HepG2 (cell line): ENCODE measurements around the gene SH3D19. TPM values are rescaled to one million over a fixed set of nuclear protein-coding genes. Genes with fewer than 3 reads are reported as not detected.

Source experiments
- CEBPG ChIP-seq: IDR thresholded peaks from 2 replicates; pipeline ENCODE4 v1.6.1; 2016
- EZH2 ChIP-seq: conservative IDR thresholded peaks from 2 replicates; pipeline ENCODE4 v1.6.1; 2012; ENCODE audit warnings: mild to moderate bottlenecking, low read depth, low read length, moderate library complexity
- NCOA2 ChIP-seq: sonication (generic); formaldehyde crosslinking; IDR thresholded peaks from 2 replicates; pipeline ENCODE4 v1.8.0; 2022; ENCODE audit warnings: inconsistent platforms
- NFYC ChIP-seq: IDR thresholded peaks from 2 replicates; pipeline ENCODE4 v1.6.1; 2016; ENCODE audit warnings: missing genetic modification reagents, missing compliant biosample characterization
- NRL ChIP-seq: sonication (generic); formaldehyde crosslinking; IDR thresholded peaks from 2 replicates; pipeline ENCODE4 v1.5.0; 2020; ENCODE audit warnings: missing genetic modification reagents, mild to moderate bottlenecking, moderate library complexity, borderline replicate concordance
- SMC3 ChIP-seq: IDR thresholded peaks from 2 replicates; pipeline ENCODE4 v1.6.1; 2011; ENCODE audit warnings: low read length, improper control_type of control experiment
- SNRNP70 ChIP-seq: fragments of 200-400 bp; formaldehyde crosslinking; IDR thresholded peaks from 2 replicates; pipeline ENCODE4 v1.6.1; 2017; ENCODE audit warnings: mild to moderate bottlenecking, low read depth, low read length, moderate library complexity
- STAT5B ChIP-seq: sonication (generic); formaldehyde crosslinking; IDR thresholded peaks from 2 replicates; pipeline ENCODE4 v1.4.0; 2020; ENCODE audit warnings: missing genetic modification reagents
- STAT6 ChIP-seq: sonication (generic); formaldehyde crosslinking; IDR thresholded peaks from 2 replicates; pipeline ENCODE4 v1.4.0; 2020; ENCODE audit warnings: missing genetic modification reagents, mild to moderate bottlenecking, borderline replicate concordance
- U2AF2 ChIP-seq: fragments of 200-400 bp; formaldehyde crosslinking; IDR thresholded peaks from 2 replicates; pipeline ENCODE4 v1.6.1; 2017; ENCODE audit warnings: low read depth, mild to moderate bottlenecking, low read length
- USF2 ChIP-seq, 2 experiments: sonication (generic) in 1 of 2; formaldehyde crosslinking in 1 of 2; IDR thresholded peaks; 2 replicates each; pipeline versions ENCODE4 v1.5.1 to v1.6.1; 2011 to 2020; ENCODE audit warnings: borderline replicate concordance in 1 of 2, low read depth in 1 of 2, low read length in 1 of 2, mild to moderate bottlenecking in 1 of 2, missing genetic modification reagents in 1 of 2, moderate library complexity in 1 of 2
- YEATS2 ChIP-seq: sonication (generic); formaldehyde crosslinking; IDR thresholded peaks from 2 replicates; pipeline ENCODE4 v1.4.0; 2020; ENCODE audit warnings: missing genetic modification reagents, borderline replicate concordance
- ZBTB7A ChIP-seq: sonication (generic); formaldehyde crosslinking; IDR thresholded peaks from 2 replicates; pipeline ENCODE4 v1.8.0; 2022; ENCODE audit warnings: mild to moderate bottlenecking, missing genetic modification reagents
- ZFP37 ChIP-seq: sonication (generic); formaldehyde crosslinking; IDR thresholded peaks from 2 replicates; pipeline ENCODE4 v1.4.0; 2020; ENCODE audit warnings: missing genetic modification reagents, borderline replicate concordance
- ZFX ChIP-seq: sonication (generic); formaldehyde crosslinking; IDR thresholded peaks from 2 replicates; pipeline ENCODE4 v1.4.0; 2020; ENCODE audit warnings: mild to moderate bottlenecking, low read depth, missing genetic modification reagents, moderate library complexity
- ZKSCAN8 ChIP-seq: IDR thresholded peaks from 2 replicates; pipeline ENCODE4 v1.6.1; 2016; ENCODE audit warnings: borderline replicate concordance, missing genetic modification reagents, missing compliant biosample characterization
- ZNF205 ChIP-seq: IDR thresholded peaks from 2 replicates; pipeline ENCODE4 v1.6.1; 2018; ENCODE audit warnings: missing biosample characterization, missing genetic modification reagents
- ZNF460 ChIP-seq: sonication (generic); formaldehyde crosslinking; IDR thresholded peaks from 2 replicates; pipeline ENCODE4 v1.5.1; 2020; ENCODE audit warnings: missing genetic modification reagents, mild to moderate bottlenecking, borderline replicate concordance
- ZNF468 ChIP-seq: sonication (generic); formaldehyde crosslinking; IDR thresholded peaks from 2 replicates; pipeline ENCODE4 v1.8.0; 2022; ENCODE audit warnings: mild to moderate bottlenecking, moderate library complexity, missing genetic modification reagents
- ZNF512 ChIP-seq: sonication (generic); formaldehyde crosslinking; IDR thresholded peaks from 2 replicates; pipeline ENCODE4 v1.4.0; 2020; ENCODE audit warnings: mild to moderate bottlenecking, missing genetic modification reagents
- ZNF746 ChIP-seq: sonication (generic); formaldehyde crosslinking; IDR thresholded peaks from 2 replicates; pipeline ENCODE4 v1.8.0; 2022; ENCODE audit warnings: mild to moderate bottlenecking, missing genetic modification reagents
- ZNF773 ChIP-seq: sonication (generic); formaldehyde crosslinking; IDR thresholded peaks from 2 replicates; pipeline ENCODE4 v1.4.0; 2020; ENCODE audit warnings: missing genetic modification reagents, borderline replicate concordance
- polyA plus RNA-seq, 8 experiments: library from polyadenylated mRNA; depleted of rRNA in 3 of 8; stranded (reverse) in 7 of 8; unstranded in 1 of 8; fragments of >200 nt; fragmentation: Illumina TruSeq in 4 of 8; extraction: Trizol in 4 of 8; gene quantifications; 2 replicates each; pipeline versions ENCODE4 v1.2.1 to v1.2.3, GENCODE V29; 2011 to 2016; ENCODE audit warnings: low read depth in 4 of 8, missing spikeins in 1 of 8, mixed read lengths in 1 of 8; ENCODE audit not compliant: insufficient read depth in 1 of 8
- total RNA-seq, 5 experiments: library from RNA; depleted of rRNA; stranded (reverse); fragments of >200 nt; fragmentation: Illumina TruSeq; extraction: Trizol; gene quantifications; 2 replicates each; pipeline ENCODE4 v1.2.3, GENCODE V29; 2016; ENCODE audit warnings: low read depth in 1 of 5

SH3D19 gene
- total and polyA plus RNA-seq, 2 of the 13 experiments (the other 11 are each of a cell fraction or from before 2014, with no cell fraction given), result 31.2 to 38.0 TPM

GRCh38 chr4:151324752-151325110, 674 bp downstream of the SH3D19 start (continued):
- no peak for TF ChIP-seq STAT6 (CRISPR knock-in tag)
- TF ChIP-seq ZNF205 (CRISPR knock-in tag), result no peak; the same call in 1 of the 2 replicates
- peak; percentile 79; the same call in 1 of the 2 replicates for TF ChIP-seq ZFP37 (CRISPR knock-in tag)
- peak; percentile 52; the same call in 1 of the 2 replicates for TF ChIP-seq ZKSCAN8 (CRISPR knock-in tag)
- no peak for TF ChIP-seq NFYC (CRISPR knock-in tag)
- TF ChIP-seq ZFX (CRISPR knock-in tag), result peak; percentile 62
- no peak for TF ChIP-seq U2AF2
- no peak for TF ChIP-seq ZNF460
- TF ChIP-seq ZBTB7A (CRISPR knock-in tag), result 0 out of 2 replicates have a peak, but pooled peaks have one; percentile 10
- no peak for TF ChIP-seq SNRNP70
- peak; percentile 57 for TF ChIP-seq CEBPG (CRISPR knock-in tag)
- 0 out of 2 replicates have a peak, but pooled peaks have one; percentile 60 for TF ChIP-seq NRL (CRISPR knock-in tag)
- peak; percentile 44; the same call in 1 of the 2 replicates for TF ChIP-seq YEATS2 (CRISPR knock-in tag)
- TF ChIP-seq ZNF773 (CRISPR knock-in tag), result no peak
- peak; percentile 91 for TF ChIP-seq ZNF746 (CRISPR knock-in tag)
- TF ChIP-seq NCOA2 (CRISPR knock-in tag), result peak; percentile 65; the same call in 1 of the 2 replicates
- no peak for TF ChIP-seq EZH2
- peak; percentile 39; the same call in 1 of the 2 replicates for TF ChIP-seq ZNF468 (CRISPR knock-in tag)
- TF ChIP-seq ZNF512 (CRISPR knock-in tag), result no peak
- peak; percentile 73 for TF ChIP-seq USF2 (IDR thresholded peaks at IDR 0.05; ENCODE audit: low read depth, low read length)
- TF ChIP-seq USF2 (CRISPR knock-in tag; IDR thresholded peaks at IDR 0.05; ENCODE audit: borderline replicate concordance), result no peak; the same call in 1 of the 2 replicates
- TF ChIP-seq STAT5B (CRISPR knock-in tag), result 0 out of 2 replicates have a peak, but pooled peaks have one; percentile 78
- 0 out of 2 replicates have a peak, but pooled peaks have one; percentile 9 for TF ChIP-seq SMC3
